Midbrain (tissue), 1 donor: Measurements from ENCODE around the gene PUM1.

ENCODE experiments used
- DNase-seq: peaks from one replicate; lab custom pipeline; 2025; lab: John Stamatoyannopoulos, UW

The PUM1 gene

GRCh38 chr1:30907481-30908315 lies 157.8 kb downstream of the PUM1 start:
- no peak for DNase-seq

GRCh38 chr1:30906631-30907441 lies 158.7 kb downstream of the PUM1 start:
- no peak for DNase-seq

- DNase-seq, result no peak
Observed at GRCh38 chr1:30905916-30906620, 159.4 kb downstream of the PUM1 start.

GRCh38 chr1:30905403-30905802 lies 160.1 kb downstream of the PUM1 start:
- no peak for DNase-seq

GRCh38 chr1:30904962-30905335 lies 160.6 kb downstream of the PUM1 start:
- no peak for DNase-seq

GRCh38 chr1:30904191-30904961 lies 161.1 kb downstream of the PUM1 start:
- DNase-seq, result no peak

- DNase-seq, result no peak
Observed at GRCh38 chr1:30903343-30904034, 162.0 kb downstream of the PUM1 start.

- DNase-seq, result no peak
Observed at GRCh38 chr1:30902593-30903290, 162.8 kb downstream of the PUM1 start.

GRCh38 chr1:30901798-30902581 lies 163.5 kb downstream of the PUM1 start:
- DNase-seq, result no peak

GRCh38 chr1:30900931-30901560 lies 164.5 kb downstream of the PUM1 start:
- no peak for DNase-seq

GRCh38 chr1:30900486-30900885 lies 165.0 kb downstream of the PUM1 start:
- DNase-seq, result no peak

GRCh38 chr1:30899577-30900389 lies 165.7 kb downstream of the PUM1 start:
- DNase-seq, result no peak

- no peak for DNase-seq
Observed at GRCh38 chr1:30898031-30898815, 167.3 kb downstream of the PUM1 start.

- no peak for DNase-seq
Observed at GRCh38 chr1:30896905-30897304, 168.6 kb downstream of the PUM1 start.

- no peak for DNase-seq
Observed at GRCh38 chr1:30895944-30896660, 169.4 kb downstream of the PUM1 start.

GRCh38 chr1:30895382-30895943 lies 170.1 kb downstream of the PUM1 start:
- DNase-seq, result no peak
